HCT116 (cell line): ENCODE results near the gene GRHL3. TPM values are rescaled to one million over a fixed set of nuclear protein-coding genes. Genes with fewer than 3 reads are reported as not detected.

ENCODE experiments used
- ATAC-seq: fragments of 200-7000 bp; cut with Tn5 transposase; 2 replicates; pipeline ENCODE4 v1.9.1; 2020; ENCODE audit warnings: mild to moderate bottlenecking, moderate library complexity
- BruUV-seq: library from RNA; stranded (reverse); fragments of 400-500 nt; replicated peaks from 2 replicates; lab custom pipeline; 2021; lab: Mats Ljungman, UMichigan
- CTCF ChIA-PET: fragments of 300-600 bp; sonication (Branson Sonifier 250); formaldehyde crosslinking; loops from one replicate; lab custom pipeline; 2021; ENCODE audit warnings: antibody characterized with exemption; lab: Charles Lee
- POLR2A ChIA-PET: fragments of 300-600, 350-600 bp; sonication (Branson Sonifier 250); formaldehyde crosslinking; loops from one replicate; lab custom pipeline; 2021; ENCODE audit warnings: antibody characterized with exemption; lab: Charles Lee
- RAD21 ChIA-PET, 2 experiments: fragments of 300-600 bp; sonication (Branson Sonifier 250); formaldehyde crosslinking; loops; one replicate each; lab custom pipeline; 2023; ENCODE audit warnings: low total read pairs in 2 of 2; ENCODE audit not compliant: uncharacterized antibody in 2 of 2, unreplicated experiment in 2 of 2, low non-redundant PET in 1 of 2; lab: Charles Lee
- DNase-seq: peaks from one replicate; pipeline ENCODE4 v3.0.0-alpha.2; 2010; ENCODE audit warnings: low read depth, low spot score
- H2AFZ ChIP-seq: fragments of 200-600 bp; shearing (Covaris generic), sonication (generic); 2 replicates; pipeline ENCODE4 v1.6.1; 2017; ENCODE audit warnings: low read depth, mixed run types, mixed read lengths, antibody characterized with exemption, low read length; ENCODE audit not compliant: poor library complexity, severe bottlenecking
- H3K27ac ChIP-seq: 2 replicates; pipeline ENCODE4 v1.5.1; 2012; ENCODE audit warnings: low read depth, low read length
- H3K27me3 ChIP-seq: fragments of 200-600 bp; sonication (generic); 2 replicates; pipeline ENCODE4 v1.6.1; 2016; ENCODE audit warnings: mixed run types, low read length, mixed read lengths; ENCODE audit not compliant: insufficient read depth
- H3K36me3 ChIP-seq, 2 experiments: fragments of 200-500 bp in 1 of 2; fragments of 200-600 bp in 1 of 2; sonication (Bioruptor generic) in 1 of 2; sonication (generic) in 1 of 2; 2 replicates each; pipeline versions ENCODE4 v1.5.1 to v1.6.1; 2014 to 2016; ENCODE audit warnings: low read length in 2 of 2, inconsistent platforms in 1 of 2, mixed read lengths in 1 of 2, mixed run types in 1 of 2; ENCODE audit not compliant: insufficient read depth in 2 of 2, control insufficient read depth in 1 of 2
- H3K4me1 ChIP-seq, 2 experiments: fragments of 200-600 bp in 1 of 2; sonication (generic) in 1 of 2; 2 replicates each; pipeline versions ENCODE4 v1.5.1 to v1.6.1; 2012 to 2017; ENCODE audit warnings: low read length in 2 of 2, inconsistent platforms in 1 of 2, mild to moderate bottlenecking in 1 of 2, mixed read lengths in 1 of 2, mixed run types in 1 of 2, moderate library complexity in 1 of 2; ENCODE audit not compliant: insufficient read depth in 2 of 2, control insufficient read depth in 1 of 2
- H3K4me2 ChIP-seq: fragments of 200-600 bp; sonication (generic); 2 replicates; pipeline ENCODE4 v1.6.1; 2017; ENCODE audit warnings: mixed run types, low read length, mixed read lengths
- H3K4me3 ChIP-seq, 2 experiments: fragments of 200-600 bp in 1 of 2; sonication (generic) in 1 of 2; replicated peaks in 1 of 2; 2 replicates each; pipeline ENCODE4 v1.5.1; 2011 to 2016; ENCODE audit warnings: low read length in 2 of 2, control low read depth in 1 of 2, low read depth in 1 of 2, mild to moderate bottlenecking in 1 of 2, mixed read lengths in 1 of 2, mixed run types in 1 of 2
- H3K79me2 ChIP-seq: fragments of 200-600 bp; sonication (generic); 2 replicates; pipeline ENCODE4 v1.6.1; 2017; ENCODE audit warnings: mild to moderate bottlenecking, mixed run types, low read length, moderate library complexity, mixed read lengths; ENCODE audit not compliant: insufficient read depth
- H3K9ac ChIP-seq: fragments of 200-600 bp; sonication (generic); 2 replicates; pipeline ENCODE4 v1.6.1; 2016; ENCODE audit warnings: low read length, mixed read lengths
- H3K9me2 ChIP-seq: fragments of 200-600 bp; sonication (generic), shearing (Covaris generic); 2 replicates; pipeline ENCODE4 v1.6.1; 2017; ENCODE audit warnings: mixed run types, mild to moderate bottlenecking, moderate library complexity; ENCODE audit not compliant: insufficient read depth
- H3K9me3 ChIP-seq, 2 experiments: fragments of 200-500 bp in 1 of 2; fragments of 200-600 bp in 1 of 2; sonication (Bioruptor generic) in 1 of 2; sonication (generic) in 1 of 2; 2 replicates each; pipeline ENCODE4 v1.6.1; 2014 to 2017; ENCODE audit warnings: low read length in 2 of 2, mixed read lengths in 2 of 2, inconsistent platforms in 1 of 2, low read depth in 1 of 2, mild to moderate bottlenecking in 1 of 2, mixed run types in 1 of 2, moderate library complexity in 1 of 2; ENCODE audit not compliant: control insufficient read depth in 1 of 2, insufficient read depth in 1 of 2
- H4K20me1 ChIP-seq: fragments of 200-600 bp; sonication (generic), shearing (Covaris generic); 2 replicates; pipeline ENCODE4 v1.6.1; 2017; ENCODE audit warnings: mixed run types, mild to moderate bottlenecking, moderate library complexity; ENCODE audit not compliant: insufficient read depth
- ATF3 ChIP-seq: IDR thresholded peaks from 2 replicates; pipeline ENCODE4 v1.6.1; 2012
- CBX3 ChIP-seq: IDR thresholded peaks from 2 replicates; pipeline ENCODE4 v1.6.1; 2012; ENCODE audit warnings: low read depth
- EGR1 ChIP-seq: IDR thresholded peaks from 2 replicates; pipeline ENCODE4 v1.6.1; 2012; ENCODE audit warnings: low read depth
- POLR2AphosphoS5 ChIP-seq: IDR thresholded peaks from 2 replicates; pipeline ENCODE4 v1.6.1; 2011; ENCODE audit warnings: mild to moderate bottlenecking, low read depth, low read length, moderate library complexity
- RAD21 ChIP-seq: IDR thresholded peaks from 2 replicates; pipeline ENCODE4 v1.6.1; 2012; ENCODE audit warnings: low read depth, mild to moderate bottlenecking
- REST ChIP-seq: IDR thresholded peaks from 2 replicates; pipeline ENCODE4 v1.6.1; 2012; ENCODE audit warnings: low read depth
- TCF7L2 ChIP-seq: IDR thresholded peaks from 2 replicates; pipeline ENCODE4 v1.7.0; 2011; ENCODE audit warnings: borderline replicate concordance, inconsistent platforms; ENCODE audit not compliant: insufficient read depth, insufficient read length; ENCODE audit errors: extremely low read depth
- intact Hi-C: fragments of 100-400 bp; cut with micrococcal nuclease; formaldehyde crosslinking; loops from 2 replicates; pipeline ENCODE4 v1.10.0; 2022
- total RNA-seq: library from RNA; stranded (reverse); gene quantifications from one replicate; pipeline ENCODE4 v1.2.1, GENCODE V29; 2021; ENCODE audit not compliant: unreplicated experiment

Gene GRHL3
- total RNA-seq, 1 experiment from 2014 or later: 1.0 TPM

- Histone ChIP-seq H3K4me2 (no peak overlapping the region), H2AFZ (no peak overlapping the region), H3K9me2 (no peaks in the 10 kb centered on the region), H3K79me2 (no peaks in the 10 kb centered on the region), H3K36me3 (no peaks in the 10 kb centered on the region), H4K20me1 (no peaks in the 10 kb centered on the region), H3K4me3 (no peak overlapping the region), H3K27ac (no peak overlapping the region), H3K27me3 (no peaks in the 10 kb centered on the region), H3K9me3 (no peaks in the 10 kb centered on the region), H3K9ac (no peak overlapping the region), H3K4me1 (peaks cover 31 to 41% of the 10 kb centered on the region in 2 experiments)
- DNase-seq: no peak
- no peak for ATAC-seq
- RAD21 ChIA-PET: no interaction called here
- intact Hi-C loops: no loop called here
- POLR2A ChIA-PET: no interaction called here
- BruUV-seq: no TSS peak
- TF ChIP-seq TCF7L2 (no peak), CBX3 (no peak), RAD21 (no peak), EGR1 (no peak)
- CTCF ChIA-PET: interaction anchor here (1.6 kb wide), 1 partner anchor 31 kb away, joined by 4 read pairs; no protein-coding TSS in a partner anchor
These were observed 41.5 kb downstream of the GRHL3 start for GRCh38 chr1:24360681-24361080.

- no peaks in the 10 kb centered on the region for H3K9me3 ChIP-seq
These were observed 42.7 kb downstream of the GRHL3 start for GRCh38 chr1:24361811-24362210.

More at GRCh38 chr1:24361811-24362210, 42.7 kb downstream of the GRHL3 start:
- ATAC-seq (no peak), DNase-seq (no peak)
- no TSS peak for BruUV-seq
- Histone ChIP-seq H3K4me1 (peaks cover 42 to 53% of the 10 kb centered on the region in 2 experiments), H3K4me3 (no peak overlapping the region), H3K27ac (no peak overlapping the region), H2AFZ (no peak overlapping the region), H3K36me3 (no peaks in the 10 kb centered on the region), H3K9ac (no peak overlapping the region), H3K9me2 (no peaks in the 10 kb centered on the region), H3K27me3 (no peaks in the 10 kb centered on the region), H4K20me1 (no peaks in the 10 kb centered on the region), H3K79me2 (no peaks in the 10 kb centered on the region), H3K4me2 (no peak overlapping the region)
- POLR2A ChIA-PET: no interaction called here
- TF ChIP-seq REST (no peak), ATF3 (no peak), POLR2AphosphoS5 (no peak)
- CTCF ChIA-PET: no interaction called here
- RAD21 ChIA-PET: no interaction called here
- intact Hi-C loops: no loop called here
